AG04449 (cell line): ENCODE results near the gene ZNF785.

Experiments used
- CTCF ChIA-PET: fragments of 350-600 bp; formaldehyde crosslinking; extraction: SDS; loops from one replicate; lab custom pipeline; 2021; ENCODE audit warnings: antibody characterized with exemption; lab: Yijun Ruan, JAX
- POLR2A ChIA-PET: fragments of 400-600, 350-600 bp; formaldehyde crosslinking; extraction: SDS; loops from one replicate; lab custom pipeline; 2020; ENCODE audit warnings: antibody characterized with exemption, inconsistent platforms; lab: Yijun Ruan, JAX
- DNase-seq: peaks from one replicate; pipeline ENCODE4 v3.0.0-alpha.2; 2010; ENCODE audit warnings: low read depth, low spot score
- H3K4me3 ChIP-seq: 2 replicates; pipeline ENCODE4 v1.5.1; 2011; ENCODE audit warnings: low read depth, mild to moderate bottlenecking, control low read depth, low read length
- TF ChIP-seq, protein P1 (sequence below): IDR thresholded peaks from one replicate; pipeline ENCODE4 v1.5.1; 2011; ENCODE audit warnings: mild to moderate bottlenecking, moderate library complexity, low read length, control low read depth, inconsistent platforms; ENCODE audit not compliant: insufficient read depth; ENCODE audit errors: missing control alignments

ZNF785 gene

DNA sequence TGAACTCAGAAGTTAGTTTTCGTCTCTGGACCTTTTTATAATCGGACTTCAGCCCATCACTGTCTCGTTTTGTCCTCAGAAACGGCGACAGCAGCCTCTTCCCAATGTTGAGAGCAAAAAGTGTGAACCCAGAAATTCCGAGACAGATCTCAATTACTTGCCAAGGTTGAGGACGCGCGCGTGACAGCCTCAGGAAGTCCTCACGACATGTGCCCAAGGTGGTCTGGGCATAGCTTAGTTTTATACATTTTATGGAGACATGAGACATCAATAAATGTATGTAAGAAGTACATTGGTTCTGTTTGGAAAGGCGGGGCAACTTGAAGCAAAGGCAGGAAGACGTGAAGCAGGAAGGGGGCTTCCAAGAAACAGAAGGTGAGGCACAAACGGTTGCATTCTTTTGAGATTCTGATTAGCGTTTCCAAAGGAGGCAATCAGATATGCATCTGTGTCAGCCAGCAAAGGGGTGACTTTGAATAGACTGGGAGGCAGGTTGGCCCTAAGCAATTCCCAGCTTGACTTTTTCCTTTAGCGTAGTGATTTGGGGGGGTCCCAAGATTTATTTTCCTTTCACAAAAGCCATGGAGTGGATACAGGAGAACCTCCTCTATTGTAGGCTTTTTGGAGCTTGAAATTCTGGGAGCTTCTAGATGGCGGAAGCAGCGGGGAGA, 50.3 kb downstream of the ZNF785 start:
- ChIA-PET POLR2A (interaction anchor here (0.7 to 2.1 kb wide), 7 partner anchors 8 to 117 kb away, joined by 3 to 6 read pairs (median 4); partner anchors contain the start of genes SEPHS2, ZNF688, ZNF689 and ZNF764), CTCF (interaction anchor here (0.8 to 2.9 kb wide), 33 partner anchors 8 to 162 kb away, joined by 3 to 27 read pairs (median 6); partner anchors contain the start of genes DCTPP1, ZNF688, ZNF764 and ZNF768)
- peak overlapping the region; percentile 70 for H3K4me3 ChIP-seq
- DNase-seq = no peak
- TF ChIP-seq, protein P1, sequence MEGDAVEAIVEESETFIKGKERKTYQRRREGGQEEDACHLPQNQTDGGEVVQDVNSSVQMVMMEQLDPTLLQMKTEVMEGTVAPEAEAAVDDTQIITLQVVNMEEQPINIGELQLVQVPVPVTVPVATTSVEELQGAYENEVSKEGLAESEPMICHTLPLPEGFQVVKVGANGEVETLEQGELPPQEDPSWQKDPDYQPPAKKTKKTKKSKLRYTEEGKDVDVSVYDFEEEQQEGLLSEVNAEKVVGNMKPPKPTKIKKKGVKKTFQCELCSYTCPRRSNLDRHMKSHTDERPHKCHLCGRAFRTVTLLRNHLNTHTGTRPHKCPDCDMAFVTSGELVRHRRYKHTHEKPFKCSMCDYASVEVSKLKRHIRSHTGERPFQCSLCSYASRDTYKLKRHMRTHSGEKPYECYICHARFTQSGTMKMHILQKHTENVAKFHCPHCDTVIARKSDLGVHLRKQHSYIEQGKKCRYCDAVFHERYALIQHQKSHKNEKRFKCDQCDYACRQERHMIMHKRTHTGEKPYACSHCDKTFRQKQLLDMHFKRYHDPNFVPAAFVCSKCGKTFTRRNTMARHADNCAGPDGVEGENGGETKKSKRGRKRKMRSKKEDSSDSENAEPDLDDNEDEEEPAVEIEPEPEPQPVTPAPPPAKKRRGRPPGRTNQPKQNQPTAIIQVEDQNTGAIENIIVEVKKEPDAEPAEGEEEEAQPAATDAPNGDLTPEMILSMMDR = no peak

DNA sequence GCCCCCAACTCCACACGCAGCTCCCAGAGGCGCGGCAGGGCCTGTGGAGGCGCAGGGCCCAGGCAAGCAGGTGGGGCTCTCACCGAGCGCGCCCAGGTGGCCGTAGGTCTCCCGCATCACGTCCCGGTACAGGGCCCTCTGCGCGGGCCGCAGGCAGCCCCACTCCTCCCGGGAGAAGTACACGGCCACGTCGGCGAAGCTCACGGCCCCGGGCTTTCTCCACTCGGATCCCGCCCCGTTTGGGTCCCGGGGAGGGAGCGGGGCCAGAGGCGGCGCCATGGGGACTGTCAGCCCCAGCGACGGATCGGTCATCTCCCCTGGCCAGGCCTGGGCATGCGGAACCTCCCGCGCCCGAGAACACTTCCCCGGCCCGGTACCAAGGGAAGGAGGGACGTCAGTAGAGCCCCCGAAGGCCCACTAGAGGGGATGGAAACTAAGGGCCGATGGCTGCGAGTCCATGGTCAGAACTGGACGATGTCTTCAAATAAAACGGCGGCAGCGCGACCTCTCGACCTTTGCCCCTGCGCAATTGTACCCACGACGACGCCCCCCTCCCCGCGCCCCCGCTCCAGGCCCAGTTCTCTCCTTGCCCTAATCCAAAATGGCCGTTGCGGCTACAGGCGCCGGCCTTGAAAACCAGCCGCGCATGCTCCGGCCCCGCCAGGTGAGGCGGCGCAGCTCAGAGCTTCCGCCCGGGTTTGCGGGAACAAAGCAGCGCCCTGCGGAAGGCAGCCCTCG, 51.0 kb downstream of the ZNF785 start, which contains the start of gene ZNF747:
TSS of gene ZNF747 (minus strand) at position 491 of the 738 bp plus-strand sequence. CDS start at position 312, 179 bp downstream.
- CTCF ChIA-PET = interaction anchor here (1.0 to 2.9 kb wide), 15 partner anchors 9 to 126 kb away, joined by 3 to 27 read pairs (median 7); partner anchors contain the start of genes DCTPP1, ZNF764, ZNF768 and ZNF785
- TF ChIP-seq, protein P1 = no peak
- DNase-seq = no peak
- H3K4me3 ChIP-seq = peak within 1 kb of the TSS; percentile 70
- POLR2A ChIA-PET = interaction anchor here (0.9 to 2.1 kb wide), 5 partner anchors 24 to 99 kb away, joined by 3 to 6 read pairs (median 4); partner anchors contain the start of genes SEPHS2, ZNF688, ZNF689 and ZNF764

DNA sequence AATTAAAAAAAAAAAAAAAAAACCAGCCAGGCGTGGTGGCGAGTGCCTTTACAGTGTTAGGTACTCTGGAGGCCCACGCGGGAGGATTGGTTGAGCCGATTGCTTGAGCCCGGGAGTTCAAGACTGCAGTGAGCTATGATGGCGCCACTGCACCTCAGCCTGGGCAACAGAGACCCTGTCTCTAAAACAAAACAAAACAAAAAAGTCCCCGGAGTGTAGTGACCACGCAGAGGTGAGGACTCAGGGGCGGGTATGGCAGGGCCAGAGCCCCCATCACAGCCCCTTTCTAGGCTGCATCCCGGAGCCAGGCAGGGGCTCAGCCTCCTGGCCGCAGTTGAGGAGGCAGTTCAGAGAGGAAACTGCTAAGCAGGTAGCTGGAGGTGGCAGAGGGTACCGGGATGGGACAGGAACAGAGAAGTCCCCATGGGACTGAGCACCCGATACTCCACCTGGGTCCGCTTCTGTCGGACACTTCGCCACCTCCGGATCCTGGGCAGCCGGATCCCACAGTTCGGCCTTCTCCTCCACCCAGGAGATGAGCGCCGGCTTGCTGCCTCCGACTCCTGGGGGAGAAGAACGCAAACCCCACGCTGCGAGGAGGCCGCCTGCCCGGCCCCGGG, 51.6 kb downstream of the ZNF785 start:
- DNase-seq = no peak
- ChIA-PET POLR2A (interaction anchor here (2.1 kb wide), 1 partner anchor 25 kb away, joined by 6 read pairs; the partner anchor contains the start of gene ZNF764), CTCF (interaction anchor here (1.0 to 1.6 kb wide), 2 partner anchors 99 to 125 kb away, joined by 3 read pairs; no protein-coding TSS in a partner anchor)
- peak overlapping the region; percentile 70 for H3K4me3 ChIP-seq
- TF ChIP-seq, protein P1 = no peak

DNA sequence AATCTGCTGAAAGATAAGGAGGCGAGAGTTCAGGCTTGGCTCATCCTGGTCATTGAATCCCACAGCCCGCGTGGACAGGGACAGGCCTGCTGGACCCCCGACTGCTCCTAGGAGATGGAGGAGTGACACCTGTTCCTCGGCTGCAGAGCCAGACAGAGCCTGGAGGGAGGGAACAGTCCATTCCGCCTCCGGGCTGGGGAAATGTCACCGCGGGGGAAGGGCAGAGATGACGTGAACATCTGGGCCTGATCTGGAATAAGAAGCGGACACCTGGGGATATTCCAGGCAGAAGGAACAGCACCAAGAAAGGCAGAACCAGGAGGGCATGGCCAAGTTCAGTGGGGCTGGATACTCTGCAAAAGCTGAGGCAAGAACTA, 52.4 kb downstream of the ZNF785 start:
- CTCF ChIA-PET = no interaction called here
- TF ChIP-seq, protein P1 = no peak
- no peak for DNase-seq
- H3K4me3 ChIP-seq = peak overlapping the region; percentile 70; the same call in 1 of the 2 replicates
- POLR2A ChIA-PET = no interaction called here

DNA sequence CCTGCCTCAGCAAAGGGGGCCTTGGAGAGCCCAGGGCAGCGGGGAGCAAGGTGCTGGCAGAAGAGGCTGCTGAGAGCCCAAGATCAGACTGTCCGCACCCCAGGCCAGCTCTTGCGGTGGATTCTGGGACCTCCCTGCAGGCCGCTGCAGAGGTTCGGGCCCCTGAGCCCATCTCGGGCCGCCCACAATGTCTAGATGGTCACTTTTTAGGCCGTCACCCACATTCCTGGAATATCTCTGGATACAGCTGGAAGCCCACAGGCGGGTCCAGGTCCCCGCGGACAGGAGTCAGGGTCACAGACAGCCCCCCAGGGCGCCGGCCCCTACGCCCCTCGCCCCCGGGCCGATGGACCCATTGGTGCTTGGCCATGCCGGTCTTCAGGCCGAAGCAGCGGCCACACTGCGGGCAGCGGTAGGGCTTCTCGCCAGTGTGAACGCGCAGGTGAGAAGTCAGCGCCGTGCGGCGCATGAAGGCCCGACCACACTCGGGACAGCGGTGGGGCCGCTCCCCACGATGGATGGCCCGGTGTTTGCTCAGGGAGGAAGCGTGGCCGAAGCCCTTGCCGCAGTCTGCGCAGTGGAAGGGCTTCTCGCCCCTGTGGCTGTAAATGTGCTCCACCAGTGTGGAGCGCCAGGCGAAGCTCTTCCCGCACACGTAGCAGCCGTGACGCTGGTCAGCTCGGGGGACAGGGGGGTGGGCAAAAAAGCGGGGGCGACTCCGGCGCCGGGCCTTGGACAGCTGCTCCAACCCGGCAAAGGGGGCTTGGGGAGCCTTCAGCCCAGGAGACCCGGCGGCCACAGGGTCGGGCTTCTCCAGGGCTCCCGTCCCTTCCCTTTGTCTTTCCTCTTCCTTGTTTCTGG, 53.0 kb downstream of the ZNF785 start:
- TF ChIP-seq, protein P1 = no peak
- CTCF ChIA-PET = interaction anchor here (1.3 kb wide), 1 partner anchor 11 kb away, joined by 3 read pairs; no protein-coding TSS in a partner anchor
- POLR2A ChIA-PET = interaction anchor here (0.7 kb wide), 1 partner anchor 49 kb away, joined by 3 read pairs; no protein-coding TSS in a partner anchor
- H3K4me3 ChIP-seq = no peak overlapping the region
- DNase-seq = no peak
